ENCODE measurements around the gene ZCCHC2.

DNA sequence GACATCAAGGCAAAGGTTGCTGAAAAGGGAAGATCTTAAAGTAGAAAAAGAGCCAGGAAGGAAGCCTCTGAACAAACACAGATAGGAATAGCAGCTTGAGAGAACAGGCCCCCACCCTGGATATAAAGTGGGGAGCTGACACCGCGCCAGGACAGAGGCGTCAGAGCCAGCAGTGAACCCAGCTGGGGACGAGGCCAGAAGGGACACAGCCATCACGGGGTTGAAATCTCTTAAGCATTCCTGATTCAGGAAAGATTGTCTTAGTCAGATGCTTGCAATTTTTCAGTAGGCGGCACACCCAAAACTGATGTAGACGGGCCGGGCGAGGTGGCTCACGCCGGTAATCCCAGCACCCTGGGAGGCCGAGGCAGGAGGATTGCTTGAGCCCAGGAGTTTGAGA is 98.7 kb downstream of the ZCCHC2 start:
- TF ChIP-seq, protein P1, sequence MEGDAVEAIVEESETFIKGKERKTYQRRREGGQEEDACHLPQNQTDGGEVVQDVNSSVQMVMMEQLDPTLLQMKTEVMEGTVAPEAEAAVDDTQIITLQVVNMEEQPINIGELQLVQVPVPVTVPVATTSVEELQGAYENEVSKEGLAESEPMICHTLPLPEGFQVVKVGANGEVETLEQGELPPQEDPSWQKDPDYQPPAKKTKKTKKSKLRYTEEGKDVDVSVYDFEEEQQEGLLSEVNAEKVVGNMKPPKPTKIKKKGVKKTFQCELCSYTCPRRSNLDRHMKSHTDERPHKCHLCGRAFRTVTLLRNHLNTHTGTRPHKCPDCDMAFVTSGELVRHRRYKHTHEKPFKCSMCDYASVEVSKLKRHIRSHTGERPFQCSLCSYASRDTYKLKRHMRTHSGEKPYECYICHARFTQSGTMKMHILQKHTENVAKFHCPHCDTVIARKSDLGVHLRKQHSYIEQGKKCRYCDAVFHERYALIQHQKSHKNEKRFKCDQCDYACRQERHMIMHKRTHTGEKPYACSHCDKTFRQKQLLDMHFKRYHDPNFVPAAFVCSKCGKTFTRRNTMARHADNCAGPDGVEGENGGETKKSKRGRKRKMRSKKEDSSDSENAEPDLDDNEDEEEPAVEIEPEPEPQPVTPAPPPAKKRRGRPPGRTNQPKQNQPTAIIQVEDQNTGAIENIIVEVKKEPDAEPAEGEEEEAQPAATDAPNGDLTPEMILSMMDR (IDR thresholded peaks at IDR 0.05): no peak
- TF ChIP-seq POLR2A (IDR thresholded peaks at IDR 0.05): no peak
- peak in 1 of 4 donors; percentile 77 for TF ChIP-seq EP300 (IDR thresholded peaks at IDR 0.05)
- peak in 1 of 2 donors; percentile 62 for TF ChIP-seq POLR2AphosphoS5 (IDR thresholded peaks at IDR 0.05)

Measured in upper lobe of left lung (tissue), 4 donors.